COLO668 (cell line): ENCODE data around the gene FAHD1.

ENCODE experiments used
- DNase-seq: peaks from one replicate; lab custom pipeline; 2025; ENCODE audit not compliant: unreplicated experiment; lab: John Stamatoyannopoulos, UW

Gene FAHD1

DNA sequence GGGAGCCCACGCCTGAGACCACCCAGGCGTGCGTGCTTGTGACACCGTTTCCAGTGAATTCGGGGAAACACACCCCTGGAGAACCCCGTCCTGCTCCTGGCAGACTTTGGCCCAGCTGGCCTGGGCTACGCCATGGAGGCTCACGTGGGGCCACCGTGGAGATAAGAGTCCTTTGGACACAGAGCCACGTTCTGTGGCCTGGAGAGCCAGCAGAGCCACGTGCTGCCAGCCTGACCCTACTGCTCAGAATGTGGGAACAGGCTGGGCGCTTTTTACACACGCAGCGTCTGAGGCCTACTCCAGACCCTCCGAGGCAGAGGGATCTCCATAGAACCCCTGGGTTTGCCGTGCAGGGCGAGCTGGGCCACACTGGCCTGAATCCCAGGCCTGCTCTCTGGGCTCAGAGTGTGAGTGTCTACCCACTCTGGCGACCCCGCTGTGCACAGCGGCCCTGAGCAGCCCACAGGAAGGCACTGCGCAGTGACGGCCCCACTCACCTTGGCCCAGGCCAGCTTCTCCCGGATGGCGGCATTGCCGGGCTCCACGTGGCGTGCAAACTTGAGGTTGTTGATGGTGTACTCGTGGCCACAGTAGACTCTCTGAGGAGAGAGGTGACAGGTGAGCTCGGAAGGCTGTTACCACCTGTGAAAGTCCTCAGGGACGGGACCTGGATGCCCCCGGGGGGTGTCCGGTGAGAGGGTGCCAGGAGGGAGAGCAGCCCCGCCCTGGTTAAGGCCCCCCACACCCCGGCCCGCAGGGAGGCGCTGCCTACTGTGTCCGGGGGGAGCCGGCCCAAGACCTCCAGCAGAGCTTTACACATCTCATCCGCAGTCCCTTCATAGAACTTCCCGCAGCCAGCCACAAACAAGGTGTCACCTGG is 10.4 kb upstream of the FAHD1 start:
- DNase-seq: no peak

DNA sequence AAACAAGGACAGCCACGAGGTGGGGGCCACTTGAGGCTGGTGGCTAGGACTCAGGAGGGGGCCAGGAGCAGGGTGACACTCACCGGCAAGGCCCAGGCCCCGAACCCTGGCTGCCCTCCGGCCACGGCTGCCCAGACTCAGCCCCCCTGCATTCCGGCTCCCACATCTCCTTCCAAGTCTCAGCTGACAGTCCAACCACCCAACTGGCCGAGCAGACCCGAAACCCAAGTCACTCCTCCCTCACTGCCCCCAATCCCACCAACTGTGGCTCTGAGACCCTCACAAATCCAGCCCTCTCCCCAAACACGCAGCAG is 9.8 kb upstream of the FAHD1 start:
- DNase-seq: no peak

DNA sequence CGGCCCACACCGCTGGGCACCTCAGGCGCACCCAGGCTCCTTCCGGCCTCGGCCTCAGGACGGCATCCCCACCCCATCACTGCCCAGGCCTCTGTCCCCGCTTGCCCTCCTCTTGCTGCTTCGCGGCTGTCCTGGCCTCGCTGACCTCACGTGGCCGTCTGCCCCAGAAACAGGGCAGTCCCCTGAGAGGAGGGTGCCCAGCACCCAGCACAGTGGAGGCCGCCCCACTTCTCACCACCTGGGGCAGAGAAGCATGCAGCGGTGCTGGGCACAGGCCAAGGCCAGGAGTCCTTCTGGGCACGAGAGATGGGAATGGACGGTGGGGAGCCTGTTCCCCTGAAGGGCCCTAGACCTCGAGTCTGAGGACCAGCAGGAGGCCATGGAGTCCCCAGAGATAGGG is 9.3 kb upstream of the FAHD1 start:
- DNase-seq: no peak

DNA sequence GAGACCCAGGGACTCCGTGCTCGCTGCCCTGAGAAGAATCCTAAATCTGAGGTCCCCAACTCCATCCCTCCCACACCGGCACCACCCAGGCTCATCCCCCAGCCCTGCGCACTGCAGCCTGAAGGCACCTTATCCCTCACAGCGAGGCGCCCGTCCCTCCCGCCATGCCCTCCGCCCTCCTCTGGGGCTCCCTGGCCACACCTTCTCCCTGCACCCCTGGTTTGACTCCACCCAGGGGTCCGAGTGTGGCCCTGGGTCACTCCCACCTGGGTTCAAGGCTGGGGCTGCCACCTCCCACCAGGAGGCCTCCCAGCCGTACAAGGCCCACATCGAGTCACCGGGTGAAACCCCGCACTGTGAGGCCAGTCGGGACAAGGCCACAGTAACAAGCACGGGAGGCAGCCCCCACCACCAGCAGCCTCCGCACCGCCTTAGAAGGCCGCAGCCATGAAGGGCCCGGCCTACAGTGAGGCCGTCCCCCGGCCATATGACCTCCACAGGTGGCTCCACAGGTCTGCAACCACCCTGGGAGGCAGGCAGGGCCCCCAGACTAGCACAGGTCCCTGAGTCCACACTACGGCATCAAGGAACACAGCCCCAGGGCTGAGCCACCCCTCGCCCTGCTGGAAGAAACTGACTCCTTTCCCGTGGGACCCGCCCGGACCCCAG is 8.7 kb upstream of the FAHD1 start:
- DNase-seq: no peak

DNA sequence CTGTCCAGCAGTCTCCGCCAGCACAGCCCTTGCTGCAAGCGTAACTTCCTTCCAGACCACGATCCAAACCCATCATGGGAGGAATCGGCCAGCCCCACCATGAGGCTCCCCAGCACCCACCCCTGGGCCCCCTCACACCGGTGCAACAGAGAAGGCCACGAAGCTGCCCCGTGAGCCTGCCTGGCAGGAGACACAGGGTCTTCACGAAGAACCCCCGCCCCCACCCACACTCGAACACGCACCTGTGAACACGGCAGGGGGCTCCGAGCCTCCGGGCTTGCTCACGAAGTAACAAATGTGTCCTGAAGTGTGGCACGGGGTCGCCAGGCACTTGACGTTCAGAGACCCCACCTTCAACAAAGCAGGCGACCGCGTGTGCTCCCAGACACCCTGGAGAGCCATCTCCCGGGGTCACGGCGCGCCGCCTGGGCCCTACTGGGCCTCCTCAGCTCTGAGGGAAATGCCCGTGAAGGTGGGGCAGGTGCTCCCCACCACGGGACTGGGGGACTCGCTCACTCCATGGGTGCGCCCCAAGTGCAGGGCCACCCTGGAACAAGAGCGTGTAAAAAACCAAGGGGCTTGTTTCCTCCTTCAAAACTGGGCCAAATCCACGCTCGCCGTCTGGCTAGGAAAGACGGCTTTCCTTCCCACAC is 8.0 kb upstream of the FAHD1 start:
- DNase-seq: no peak

DNA sequence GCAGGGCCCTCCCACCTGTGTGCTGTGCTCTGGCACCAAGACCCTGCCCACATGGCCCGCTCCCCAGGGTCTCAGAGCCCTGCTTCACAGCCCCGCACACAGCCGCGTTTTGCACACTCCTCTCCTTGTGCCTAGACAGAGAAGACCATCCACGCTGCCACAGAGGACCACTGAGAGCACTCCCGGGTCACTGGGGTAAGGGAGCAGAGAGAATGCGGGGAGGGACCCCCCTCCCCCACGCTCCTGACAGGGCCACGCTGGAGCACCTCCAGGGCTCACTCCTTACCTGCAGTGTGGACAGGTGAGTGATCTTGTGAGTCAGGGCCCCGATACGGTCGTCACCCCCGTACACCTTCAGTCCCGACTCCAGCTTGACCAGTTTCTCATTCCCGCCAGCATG is 7.4 kb upstream of the FAHD1 start:
- no peak for DNase-seq

DNA sequence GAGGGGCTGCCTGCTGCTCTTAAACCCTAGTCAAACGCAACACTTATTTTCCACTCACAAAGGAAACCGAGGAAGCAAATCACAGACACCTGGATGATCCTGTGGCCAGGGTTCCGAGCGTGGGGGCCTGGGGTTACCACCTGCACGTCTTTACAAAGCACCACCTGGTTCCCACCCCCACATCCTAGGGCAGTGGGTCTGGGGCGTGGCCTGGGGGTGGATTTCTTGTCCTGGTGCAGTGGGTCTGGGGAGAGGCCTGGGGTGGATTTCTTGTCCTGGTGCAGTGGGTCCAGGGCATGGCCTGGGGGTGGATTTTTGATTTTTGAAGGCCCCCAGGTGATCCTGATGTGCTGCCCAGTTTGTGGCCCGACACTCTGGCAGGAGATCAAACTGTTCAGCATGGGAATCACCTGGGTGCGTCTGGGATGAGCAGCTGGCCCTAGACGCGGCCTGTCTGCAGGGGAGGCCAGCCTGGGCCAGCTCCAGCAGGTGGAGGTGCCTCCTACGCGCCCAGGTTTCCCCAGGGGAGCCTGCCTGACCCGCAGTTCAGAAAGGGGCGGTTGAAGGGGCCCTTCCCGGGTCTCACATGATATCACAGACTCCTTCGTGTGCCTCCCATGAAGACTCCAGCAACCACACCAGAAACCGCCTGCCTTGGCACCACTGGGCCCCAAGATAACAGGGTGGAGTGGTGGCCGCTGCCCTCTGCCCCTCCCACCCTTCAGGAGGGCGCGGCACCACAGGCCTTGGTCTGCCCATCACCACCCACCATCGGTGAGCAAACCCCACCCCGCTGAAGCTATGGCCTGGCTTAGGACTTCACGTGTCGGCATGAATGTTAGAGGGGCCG is 6.7 kb upstream of the FAHD1 start:
- DNase-seq: no peak

DNA sequence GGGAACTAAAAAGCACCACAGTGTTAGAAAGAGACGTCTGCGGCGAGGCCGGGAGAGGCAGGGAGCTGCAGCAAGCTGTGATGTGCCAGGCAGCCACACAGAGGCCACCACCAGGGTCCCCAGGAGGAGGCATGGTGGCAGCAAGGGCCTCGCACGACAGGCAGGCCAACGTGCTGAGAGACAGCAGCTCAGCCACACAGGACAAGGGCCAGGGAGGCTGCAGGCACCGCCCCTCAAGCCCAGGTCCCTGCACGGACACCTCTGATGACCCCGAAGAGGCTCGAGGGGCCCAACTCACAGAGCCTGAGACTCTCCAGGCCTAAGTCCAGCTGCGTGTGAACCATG is 6.1 kb upstream of the FAHD1 start:
- DNase-seq: no peak

DNA sequence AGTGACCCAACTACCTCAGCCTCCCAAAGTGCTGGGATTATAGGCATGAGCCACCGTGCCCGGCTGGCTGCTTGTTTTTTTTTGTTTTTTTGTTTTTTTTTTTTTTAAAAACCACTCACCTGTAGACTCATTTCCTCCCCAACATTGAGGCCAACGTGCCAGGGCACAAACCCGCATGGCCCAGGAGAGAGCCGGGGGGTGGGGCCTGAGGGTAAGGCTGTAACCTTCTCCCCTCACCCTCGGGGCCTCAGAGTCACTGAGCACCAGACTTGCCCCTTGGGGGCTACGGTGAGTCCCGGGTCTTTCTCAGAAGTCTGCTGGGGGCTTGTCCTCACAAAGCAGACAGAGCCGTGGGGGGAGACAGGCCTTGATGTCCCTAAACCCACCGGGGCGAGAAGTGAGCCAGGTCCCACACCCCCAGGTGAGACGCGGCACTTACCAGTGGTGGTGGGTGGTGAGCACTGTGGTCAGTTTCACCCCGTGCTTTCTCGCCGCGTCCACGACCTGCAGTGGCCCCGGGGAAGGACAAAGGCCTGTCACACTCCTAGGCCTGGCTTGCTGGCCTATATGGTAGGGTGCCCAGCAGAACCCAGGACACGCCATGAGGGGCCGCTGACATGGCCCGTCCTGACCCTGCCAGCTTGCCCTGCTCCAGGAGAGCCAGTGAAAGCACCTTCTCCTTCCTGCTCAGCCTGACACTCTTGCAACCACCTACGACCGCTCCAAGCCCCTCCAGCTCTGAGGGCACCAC is 5.0 kb upstream of the FAHD1 start:
- no peak for DNase-seq

DNA sequence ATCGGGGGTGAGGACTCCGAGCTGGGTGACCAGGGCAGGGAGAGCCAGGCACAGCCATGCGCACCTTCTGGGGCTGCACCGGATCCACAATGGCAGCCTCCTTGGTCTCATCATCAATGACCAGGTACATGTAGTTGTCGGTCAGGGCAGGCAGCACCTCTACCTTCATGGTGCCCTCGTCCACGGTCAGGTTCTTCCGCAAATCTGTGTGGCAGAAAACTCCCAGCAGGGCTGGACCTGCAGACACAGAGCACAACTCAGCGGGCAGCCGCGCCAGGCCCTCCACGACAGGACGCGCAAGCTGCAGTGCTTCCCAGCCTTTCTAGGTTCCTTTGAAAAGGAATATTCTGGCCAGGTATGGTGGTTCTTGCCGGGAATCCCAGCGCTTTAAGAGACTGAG is 4.2 kb upstream of the FAHD1 start:
- DNase-seq: no peak

DNA sequence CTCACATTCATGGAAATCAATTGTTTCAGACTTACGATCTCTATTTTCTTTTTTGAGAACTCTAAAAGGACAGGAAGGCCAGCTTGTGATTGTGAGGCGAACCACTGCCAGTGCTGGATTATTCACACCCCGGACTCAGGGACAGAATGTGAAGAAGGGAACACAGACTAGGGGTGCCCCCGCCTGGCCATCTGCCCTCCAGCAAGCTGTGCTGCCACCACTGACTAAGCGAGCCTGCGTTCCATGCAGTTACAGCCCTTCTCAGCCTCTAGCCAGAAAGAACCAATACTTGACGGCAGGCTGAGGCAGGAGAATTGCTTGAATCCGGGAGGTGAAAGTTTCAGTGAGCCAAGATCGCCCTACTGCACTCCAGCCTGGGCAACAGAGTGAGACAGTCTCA is 3.2 kb upstream of the FAHD1 start:
- DNase-seq: peak; percentile 35

DNA sequence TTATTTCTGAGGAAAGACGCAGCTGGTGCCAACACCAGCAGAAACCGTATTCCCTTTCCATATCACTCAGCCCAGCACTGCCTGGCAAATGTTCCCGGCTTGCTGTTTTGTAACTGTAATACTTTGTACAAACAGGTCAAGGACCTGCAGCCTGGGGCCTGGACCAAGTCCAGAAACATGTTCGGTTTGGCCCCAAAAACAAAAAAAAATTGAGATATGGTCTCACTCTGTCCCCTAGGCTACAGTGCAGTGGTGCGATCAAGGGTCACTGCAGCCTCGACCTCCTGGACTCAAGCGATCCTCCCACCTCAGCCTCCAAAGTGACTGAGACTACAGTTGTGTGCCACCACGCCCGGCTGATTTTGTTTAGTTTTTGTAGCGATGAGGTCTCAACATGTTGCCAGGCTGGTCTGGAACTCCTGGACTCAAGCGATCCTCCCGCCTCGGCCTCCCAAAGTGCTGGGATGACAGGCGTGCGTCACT is 1.6 kb upstream of the FAHD1 start:
- DNase-seq: no peak

DNA sequence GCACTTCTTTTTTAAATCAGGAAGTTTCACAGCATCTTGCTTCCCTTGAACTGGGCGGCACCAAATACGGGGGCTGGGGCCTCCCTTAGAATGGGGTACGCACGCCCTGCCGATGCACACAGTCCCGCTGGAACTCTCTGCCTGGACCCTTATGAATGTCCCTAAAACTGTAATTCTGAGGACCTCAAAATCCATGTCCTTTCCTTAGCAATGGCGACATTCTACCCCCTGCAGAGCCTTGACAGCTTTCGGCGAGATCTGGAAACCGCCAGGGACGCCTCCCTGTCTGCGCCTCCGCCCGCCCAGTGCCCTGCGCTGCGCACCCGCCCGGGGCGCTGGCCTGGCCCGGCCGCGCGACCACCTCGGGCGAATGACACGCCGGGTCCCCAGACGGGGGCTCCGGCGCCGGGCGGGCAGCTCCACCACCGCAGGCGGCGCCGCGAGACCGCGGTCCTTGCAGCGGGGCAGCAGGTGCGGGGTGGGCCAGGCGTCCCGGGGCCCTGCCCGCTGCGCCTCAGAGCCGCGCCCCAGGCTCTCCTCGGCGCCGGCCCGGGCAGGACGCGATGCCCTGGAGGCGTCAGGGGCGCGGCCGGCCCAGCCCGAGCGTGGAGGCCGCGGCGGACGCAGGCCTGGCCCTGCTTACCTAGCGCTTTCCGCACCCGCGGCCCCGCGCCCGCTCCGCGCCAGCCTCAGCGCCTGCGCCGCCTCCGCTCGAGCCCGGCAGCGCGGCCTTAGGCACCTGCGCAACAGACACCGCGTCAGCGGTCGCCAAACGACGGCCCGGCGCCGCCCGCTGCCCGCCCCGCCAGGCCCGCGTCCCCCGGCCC is 929 bp upstream of the FAHD1 start:
- DNase-seq: peak; percentile 83

DNA sequence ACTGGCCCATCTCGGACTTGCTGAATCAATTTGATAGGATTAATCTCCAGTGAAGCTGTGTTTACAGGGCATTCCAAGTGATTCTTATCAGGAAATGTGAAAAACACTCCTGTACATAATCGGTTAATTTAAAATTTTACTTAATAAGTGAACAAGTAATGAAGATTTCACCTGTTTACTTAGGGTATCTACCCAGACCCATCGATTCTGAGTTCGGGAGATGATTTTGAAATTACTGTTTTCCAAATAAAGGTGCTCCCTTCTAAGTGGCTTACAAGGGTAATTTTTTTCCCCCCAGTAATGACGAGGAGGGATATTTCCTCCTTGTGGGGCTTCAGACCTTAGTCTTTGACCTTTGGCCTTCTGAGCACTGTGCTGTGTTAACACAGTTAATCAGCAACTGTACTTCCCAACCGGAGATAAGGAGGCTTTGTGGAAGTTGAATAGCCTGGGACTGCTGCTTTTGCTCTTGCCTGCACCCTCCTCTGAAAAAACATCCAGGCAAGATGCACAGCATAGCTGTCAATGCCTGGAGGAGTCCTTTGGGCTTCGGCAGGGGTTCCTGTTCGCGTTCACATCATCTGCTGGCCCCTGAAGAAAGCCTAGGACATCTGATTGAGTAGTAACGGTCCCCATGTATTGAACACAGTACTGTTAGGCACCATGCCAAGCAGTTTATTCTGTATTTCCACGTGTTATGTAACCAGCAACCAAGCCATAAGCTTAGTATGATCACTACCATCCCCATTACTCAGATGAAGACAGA is 1.8 kb downstream of the FAHD1 start:
- no peak for DNase-seq

DNA sequence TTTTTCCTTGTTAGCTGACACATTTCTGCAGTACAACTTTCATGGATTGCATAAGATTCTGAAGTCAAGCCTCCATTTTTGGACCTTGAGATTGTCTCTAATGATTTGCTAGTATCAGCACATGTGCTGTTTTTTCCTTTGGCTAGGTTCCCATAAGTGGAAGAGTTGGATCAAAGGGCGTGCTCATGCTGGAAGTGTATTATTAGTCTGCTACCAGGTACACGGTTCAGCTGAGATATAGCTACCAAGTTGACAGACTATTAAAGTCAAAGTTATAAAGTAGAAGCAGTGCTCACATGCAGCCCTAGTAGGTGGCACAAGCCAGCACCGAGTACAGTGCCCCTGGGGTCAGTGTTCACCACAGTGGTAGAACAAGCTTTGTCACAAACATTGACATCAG is 3.2 kb downstream of the FAHD1 start:
- no peak for DNase-seq

DNA sequence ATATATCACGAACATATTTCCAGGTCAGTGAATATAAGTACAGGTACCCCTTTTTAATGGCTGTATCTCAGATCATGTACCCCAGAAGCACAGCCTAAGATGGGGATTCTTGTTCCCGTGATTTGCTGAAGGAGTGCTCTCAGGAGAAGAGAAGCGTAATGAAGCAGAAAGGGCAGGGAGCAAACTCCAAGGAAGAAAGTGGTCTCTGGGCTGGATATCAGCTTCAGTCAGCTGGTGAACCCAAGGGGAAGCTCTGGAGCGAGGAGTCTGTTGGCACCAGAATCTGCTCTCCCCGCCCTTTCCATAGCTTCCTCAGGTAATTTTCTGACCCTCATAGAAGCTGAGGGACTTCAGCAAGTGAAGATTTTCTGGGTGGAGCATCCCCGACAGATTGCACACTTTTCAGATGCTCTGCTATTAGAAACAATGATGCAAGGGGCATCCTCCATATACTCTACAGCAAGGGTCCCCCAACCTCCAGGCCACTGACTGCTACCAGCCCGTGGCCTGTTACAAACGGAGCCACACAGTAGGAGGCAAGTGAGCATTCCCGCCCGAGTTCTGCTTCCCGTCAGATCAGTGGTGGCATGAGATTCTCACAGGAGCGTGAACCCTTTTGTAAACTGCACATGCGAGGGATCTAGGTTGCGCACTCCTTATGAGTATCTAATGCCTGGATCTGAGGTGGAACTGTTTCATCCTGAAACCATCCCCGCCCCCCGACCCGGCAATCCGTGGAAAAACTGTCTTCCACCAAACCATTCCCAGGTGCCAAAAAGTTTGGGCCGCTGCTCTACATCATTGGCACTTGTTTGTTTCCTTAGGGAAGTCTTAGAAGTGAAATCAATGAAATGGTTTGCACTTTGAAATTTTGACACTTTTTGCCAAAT is 4.4 kb downstream of the FAHD1 start:
- DNase-seq: no peak

DNA sequence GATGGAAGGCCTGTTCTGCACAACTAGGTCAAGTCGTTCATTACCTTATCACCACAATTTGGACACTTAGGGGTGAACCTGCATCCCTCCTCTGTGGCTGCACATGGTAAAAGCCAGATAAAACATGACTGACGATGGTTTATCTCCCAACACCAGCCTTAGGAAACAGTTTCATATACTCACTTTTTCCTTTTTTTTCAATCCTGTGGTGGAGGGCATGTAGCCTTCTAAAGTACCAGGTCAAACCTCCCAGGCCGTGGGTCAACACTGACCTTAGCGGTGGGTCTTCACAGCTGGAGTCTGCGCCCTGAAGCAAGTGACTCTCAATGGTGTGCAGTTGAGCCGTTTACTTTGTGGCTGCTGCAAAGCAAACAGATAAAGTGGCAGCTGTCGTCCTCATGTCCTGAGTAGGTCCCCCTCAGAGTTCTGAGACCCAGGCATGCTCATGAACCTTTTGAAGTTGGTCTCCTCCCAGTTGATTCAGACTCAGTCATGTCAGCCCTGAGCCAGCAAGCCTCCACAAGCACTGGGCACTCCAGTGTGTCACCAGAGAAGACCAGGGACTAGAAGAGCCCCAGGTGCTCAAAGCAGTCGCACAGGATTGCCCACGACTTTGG is 5.9 kb downstream of the FAHD1 start:
- DNase-seq: peak; percentile 46

DNA sequence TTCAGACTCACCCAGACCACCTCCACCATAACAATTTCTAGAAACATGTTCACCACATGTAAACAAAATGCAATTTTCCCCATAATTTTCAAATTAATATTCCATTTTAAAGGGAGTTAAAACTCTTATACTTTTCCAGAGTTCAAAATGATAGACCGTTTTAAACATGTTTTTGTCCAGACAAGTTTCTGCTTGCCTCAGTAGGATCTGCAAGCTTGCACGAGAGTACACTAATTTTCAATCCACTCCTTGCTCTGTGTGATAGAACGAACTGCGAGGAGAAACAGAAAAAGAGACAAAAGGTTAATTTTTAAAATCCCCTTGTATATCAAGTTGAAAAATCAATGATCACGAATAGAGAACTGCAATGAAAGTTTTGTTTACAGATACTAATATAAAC is 7.1 kb downstream of the FAHD1 start:
- no peak for DNase-seq
